Activated CD4-positive, CD25-positive, alpha-beta regulatory T cell treated with anti-CD3 and anti-CD28 coated beads, Interleukin-2, amount 50 U/mL, for 24 hours (primary cell): ENCODE results near the gene NLRC5.

Experiments
- ATAC-seq, 2 donors: fragments of 150-1000 bp; cut with Tn5 transposase; one replicate each; pipeline ENCODE4 v1.10.0; 2021; ENCODE audit warnings: mild to moderate bottlenecking in 1 of 2, moderate library complexity in 1 of 2

The NLRC5 gene

GRCh38 chr16:56988948-56989945, at the start of gene NLRC5:
NLRC5 (plus strand) TSS chr16:56989557; CDS start chr16:57020713, 31,156 bp downstream.
- ATAC-seq = peak; percentile 84 to 88

GRCh38 chr16:56939801-56940200, 49.6 kb upstream of the NLRC5 start:
- no peak for ATAC-seq

- no peak for ATAC-seq
Observed at GRCh38 chr16:56941092-56941491, 48.3 kb upstream of the NLRC5 start.

GRCh38 chr16:56941856-56942331, 47.5 kb upstream of the NLRC5 start:
- no peak for ATAC-seq

- no peak for ATAC-seq
Observed at GRCh38 chr16:56943761-56944375, 45.5 kb upstream of the NLRC5 start.

GRCh38 chr16:56944954-56945839, 44.2 kb upstream of the NLRC5 start:
- peak; percentile 92 to 93 for ATAC-seq

GRCh38 chr16:56945847-56946527, 43.4 kb upstream of the NLRC5 start:
- ATAC-seq = no peak

GRCh38 chr16:56946767-56947603, 42.4 kb upstream of the NLRC5 start:
- ATAC-seq = no peak

GRCh38 chr16:56947604-56947995, 41.8 kb upstream of the NLRC5 start:
- no peak for ATAC-seq

GRCh38 chr16:56948234-56948633, 41.1 kb upstream of the NLRC5 start:
- no peak for ATAC-seq

- no peak for ATAC-seq
Observed at GRCh38 chr16:56950051-56950450, 39.3 kb upstream of the NLRC5 start.

- ATAC-seq = no peak
Observed at GRCh38 chr16:56950455-56950854, 38.9 kb upstream of the NLRC5 start.

GRCh38 chr16:56950881-56951771, 38.2 kb upstream of the NLRC5 start:
- ATAC-seq = peak; percentile 90

- ATAC-seq = no peak
Observed at GRCh38 chr16:56953006-56953405, 36.4 kb upstream of the NLRC5 start.

- ATAC-seq = no peak
Observed at GRCh38 chr16:56956076-56956475, 33.3 kb upstream of the NLRC5 start.

- no peak for ATAC-seq
Observed at GRCh38 chr16:56956756-56957155, 32.6 kb upstream of the NLRC5 start.

- ATAC-seq = no peak
Observed at GRCh38 chr16:56960681-56961281, 28.6 kb upstream of the NLRC5 start.

- ATAC-seq = no peak
Observed at GRCh38 chr16:56961386-56961785, 28.0 kb upstream of the NLRC5 start.

- no peak for ATAC-seq
Observed at GRCh38 chr16:56961851-56962281, 27.5 kb upstream of the NLRC5 start, which contains the start of gene CETP. CETP (plus strand) TSS chr16:56961950; CDS start chr16:56961980, 30 bp downstream.
